ENCODE measurements around the gene POLD2. TPM values are rescaled to one million over a fixed set of nuclear protein-coding genes. Genes with fewer than 3 reads are reported as not detected.

POLD2 gene
- total and polyA plus RNA-seq, 2 experiments from 2014 or later = 100 to 164 TPM

DNA sequence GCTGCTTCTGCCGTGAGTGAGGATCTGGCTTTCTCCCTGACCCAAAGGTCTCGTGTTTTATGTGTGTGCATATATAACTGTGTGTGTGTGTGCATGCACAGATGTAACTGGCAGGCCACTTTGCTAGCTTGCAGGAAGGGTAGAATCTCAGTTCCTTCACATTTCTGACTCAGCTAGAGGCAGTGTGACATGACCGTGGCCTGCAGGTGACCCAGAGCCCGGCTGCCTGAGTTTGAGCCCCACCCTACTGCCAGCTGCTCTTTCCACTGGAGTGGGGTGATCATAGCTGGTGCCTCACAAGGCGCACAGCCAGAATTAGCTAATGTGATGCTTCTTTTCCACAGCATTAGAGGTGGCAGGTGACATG is 27.1 kb upstream of the POLD2 start:
- no peaks in the 10 kb centered on the region for H3K27me3 ChIP-seq (replicated peaks; ENCODE audit: insufficient read depth)
- H3K36me3 ChIP-seq (ENCODE audit: low read depth) = no peaks in the 10 kb centered on the region
- no peak overlapping the region for H2AFZ ChIP-seq
- no peak overlapping the region for H3K9ac ChIP-seq
- DNase-seq = peak; percentile 55
- H3F3A ChIP-seq (ENCODE audit: insufficient read depth) = no peaks in the 10 kb centered on the region
- WGBS, 2 experiments (ENCODE audit: low coverage in 1 of 2, low lambda C conversion rate in 2 of 2, missing lambda C conversion rate in 2 of 2) = 74 to 75% methylated on average over 5 of the region's 5 CpGs
- no peaks in the 10 kb centered on the region for H3K9me3 ChIP-seq (ENCODE audit: low read depth)
- H4K20me1 ChIP-seq (ENCODE audit: insufficient read depth) = no peaks in the 10 kb centered on the region
- in situ Hi-C loops (cut with MboI) = no loop called here
- no peaks in the 10 kb centered on the region for H3K4me1 ChIP-seq (ENCODE audit: insufficient read depth)
- no peak for TF ChIP-seq EZH2phosphoT487 (IDR thresholded peaks at IDR 0.05; ENCODE audit: insufficient read depth, low read depth)
- no peak for TF ChIP-seq EZH2 (IDR thresholded peaks at IDR 0.05; ENCODE audit: insufficient read depth, poor library complexity, severe bottlenecking)
- no peak overlapping the region for H3K27ac ChIP-seq
- H3K9me2 ChIP-seq (ENCODE audit: insufficient read depth) = no peaks in the 10 kb centered on the region
- H3K79me2 ChIP-seq (ENCODE audit: insufficient read depth) = no peaks in the 10 kb centered on the region
- no peak overlapping the region for H3K4me3 ChIP-seq
- H3K4me2 ChIP-seq (ENCODE audit: unreplicated experiment) = no peak overlapping the region

- H3K79me2 ChIP-seq (ENCODE audit: insufficient read depth) = no peaks in the 10 kb centered on the region
- DNase-seq = peak; percentile 38
- no peak overlapping the region for H3K9ac ChIP-seq
- H3K9me3 ChIP-seq (ENCODE audit: low read depth) = no peaks in the 10 kb centered on the region
- no peak overlapping the region for H3K27ac ChIP-seq
- H4K20me1 ChIP-seq (ENCODE audit: insufficient read depth) = no peaks in the 10 kb centered on the region
- TF ChIP-seq EZH2 (IDR thresholded peaks at IDR 0.05; ENCODE audit: insufficient read depth, poor library complexity, severe bottlenecking) (no peak), EZH2phosphoT487 (IDR thresholded peaks at IDR 0.05; ENCODE audit: insufficient read depth, low read depth) (no peak)
- no peaks in the 10 kb centered on the region for H3K36me3 ChIP-seq (ENCODE audit: low read depth)
- no peaks in the 10 kb centered on the region for H3K9me2 ChIP-seq (ENCODE audit: insufficient read depth)
- WGBS, 2 experiments (ENCODE audit: low coverage in 1 of 2, low lambda C conversion rate in 2 of 2, missing lambda C conversion rate in 2 of 2) = 70% methylated on average over 18 of the region's 18 CpGs
- H3K27me3 ChIP-seq (replicated peaks; ENCODE audit: insufficient read depth) = no peaks in the 10 kb centered on the region
- H3K4me1 ChIP-seq (ENCODE audit: insufficient read depth) = no peaks in the 10 kb centered on the region
- in situ Hi-C loops (cut with MboI) = no loop called here
- no peaks in the 10 kb centered on the region for H3F3A ChIP-seq (ENCODE audit: insufficient read depth)
- no peak overlapping the region for H2AFZ ChIP-seq
- H3K4me2 ChIP-seq (ENCODE audit: unreplicated experiment) = no peak overlapping the region
- no peak overlapping the region for H3K4me3 ChIP-seq
Measured at GRCh38 chr7:44149571-44150465, 26.5 kb upstream of the POLD2 start.

DNA sequence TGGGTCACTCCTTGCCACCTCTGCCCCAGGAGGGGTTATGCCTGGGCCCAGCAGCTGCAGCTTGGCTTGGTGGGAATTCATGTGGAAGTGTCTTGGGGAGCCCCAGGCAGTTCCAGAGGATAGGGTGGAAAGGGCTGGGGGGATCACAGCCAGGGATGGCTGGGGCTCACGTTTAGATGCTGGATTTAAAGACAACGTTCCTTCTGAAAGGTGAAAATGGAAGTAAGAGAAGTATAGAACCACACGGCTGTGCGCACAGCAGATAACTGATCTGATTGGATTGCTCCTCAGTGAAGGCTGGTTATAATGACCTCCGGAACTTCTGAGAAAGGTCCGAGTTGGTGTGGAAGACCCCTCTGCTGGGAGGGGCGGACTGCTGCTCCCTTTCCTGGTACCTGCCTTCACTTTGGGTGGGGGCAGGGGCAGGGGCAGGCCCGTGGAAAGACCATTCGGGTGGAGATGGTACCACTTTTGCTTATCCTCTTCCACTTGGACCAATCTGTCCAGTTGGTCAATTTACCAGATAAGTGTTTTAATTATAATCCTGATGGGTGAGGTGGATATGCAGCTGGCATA is 25.7 kb upstream of the POLD2 start:
- Histone ChIP-seq H3K4me1 (ENCODE audit: insufficient read depth) (no peaks in the 10 kb centered on the region), H3K27me3 (replicated peaks; ENCODE audit: insufficient read depth) (no peaks in the 10 kb centered on the region), H3K9ac (no peak overlapping the region), H4K20me1 (ENCODE audit: insufficient read depth) (no peaks in the 10 kb centered on the region), H2AFZ (no peak overlapping the region), H3K4me3 (no peak overlapping the region), H3K27ac (no peak overlapping the region), H3K9me2 (ENCODE audit: insufficient read depth) (no peaks in the 10 kb centered on the region), H3K36me3 (ENCODE audit: low read depth) (no peaks in the 10 kb centered on the region), H3K9me3 (ENCODE audit: low read depth) (no peaks in the 10 kb centered on the region), H3K4me2 (ENCODE audit: unreplicated experiment) (no peak overlapping the region), H3F3A (ENCODE audit: insufficient read depth) (0 out of 2 replicates have a peak, but pooled peaks cover 1% of the 10 kb centered on the region), H3K79me2 (ENCODE audit: insufficient read depth) (no peaks in the 10 kb centered on the region)
- TF ChIP-seq EZH2 (IDR thresholded peaks at IDR 0.05; ENCODE audit: insufficient read depth, poor library complexity, severe bottlenecking) (no peak), EZH2phosphoT487 (IDR thresholded peaks at IDR 0.05; ENCODE audit: insufficient read depth, low read depth) (no peak)
- in situ Hi-C loops (cut with MboI) = no loop called here
- no peak for DNase-seq
- 73 to 81% methylated on average over 9 of the region's 9 CpGs for WGBS, 2 experiments (ENCODE audit: low coverage in 1 of 2, low lambda C conversion rate in 2 of 2, missing lambda C conversion rate in 2 of 2)

GRCh38 chr7:44148166-44148565 is 24.8 kb upstream of the POLD2 start:
- Histone ChIP-seq H3K4me3 (no peak overlapping the region), H3K79me2 (ENCODE audit: insufficient read depth) (no peaks in the 10 kb centered on the region), H3K4me1 (ENCODE audit: insufficient read depth) (no peaks in the 10 kb centered on the region), H3K9ac (no peak overlapping the region), H3F3A (ENCODE audit: insufficient read depth) (0 out of 2 replicates have a peak, but pooled peaks cover 10% of the 10 kb centered on the region), H4K20me1 (ENCODE audit: insufficient read depth) (no peaks in the 10 kb centered on the region), H3K4me2 (ENCODE audit: unreplicated experiment) (no peak overlapping the region), H3K27me3 (replicated peaks; ENCODE audit: insufficient read depth) (no peaks in the 10 kb centered on the region), H3K27ac (no peak overlapping the region), H2AFZ (no peak overlapping the region), H3K9me2 (ENCODE audit: insufficient read depth) (no peaks in the 10 kb centered on the region), H3K36me3 (ENCODE audit: low read depth) (no peaks in the 10 kb centered on the region), H3K9me3 (ENCODE audit: low read depth) (no peaks in the 10 kb centered on the region)
- TF ChIP-seq EZH2phosphoT487 (IDR thresholded peaks at IDR 0.05; ENCODE audit: insufficient read depth, low read depth) (no peak), EZH2 (IDR thresholded peaks at IDR 0.05; ENCODE audit: insufficient read depth, poor library complexity, severe bottlenecking) (no peak)
- 92 to 93% methylated on average over 2 of the region's 2 CpGs for WGBS, 2 experiments (ENCODE audit: low coverage in 1 of 2, low lambda C conversion rate in 2 of 2, missing lambda C conversion rate in 2 of 2)
- in situ Hi-C loops (cut with MboI) = no loop called here
- DNase-seq = no peak

Measured in GM23248 (cell line).